ENCODE measurements around the gene HPN.

HPN gene

GRCh38 chr19:35076657-35077056 lies 35.1 kb downstream of the HPN start:
- DNase-seq (ENCODE audit: low read depth), result no peak

GRCh38 chr19:35077411-35078223 lies 36.1 kb downstream of the HPN start:
- no peak for TF ChIP-seq CTCF (conservative IDR thresholded peaks at IDR 0.05; ENCODE audit: control insufficient read depth, insufficient read depth, low read depth, low read length)
- H3K4me3 ChIP-seq (ENCODE audit: control insufficient read depth, low read depth, low read length), result no peak overlapping the region
- no peak for DNase-seq (ENCODE audit: low read depth)

More at GRCh38 chr19:35076657-35077056, 35.1 kb downstream of the HPN start:
- no peak for TF ChIP-seq CTCF (conservative IDR thresholded peaks at IDR 0.05; ENCODE audit: control insufficient read depth, insufficient read depth, low read depth, low read length)
- no peak overlapping the region for H3K4me3 ChIP-seq (ENCODE audit: control insufficient read depth, low read depth, low read length)

- H3K4me3 ChIP-seq (ENCODE audit: control insufficient read depth, low read depth, low read length), result no peak overlapping the region
- no peak for TF ChIP-seq CTCF (conservative IDR thresholded peaks at IDR 0.05; ENCODE audit: control insufficient read depth, insufficient read depth, low read depth, low read length)
- no peak for DNase-seq (ENCODE audit: low read depth)
These were observed 38.3 kb downstream of the HPN start for GRCh38 chr19:35079826-35080225.

GRCh38 chr19:35080613-35081170 lies 39.2 kb downstream of the HPN start:
- TF ChIP-seq CTCF (conservative IDR thresholded peaks at IDR 0.05; ENCODE audit: control insufficient read depth, insufficient read depth, low read depth, low read length), result no peak
- H3K4me3 ChIP-seq (ENCODE audit: control insufficient read depth, low read depth, low read length), result no peak overlapping the region
- DNase-seq (ENCODE audit: low read depth), result no peak

- TF ChIP-seq CTCF (conservative IDR thresholded peaks at IDR 0.05; ENCODE audit: control insufficient read depth, insufficient read depth, low read depth, low read length), result no peak
These were observed 39.7 kb downstream of the HPN start for GRCh38 chr19:35081201-35081600.

GRCh38 chr19:35083691-35084508 lies 42.4 kb downstream of the HPN start:
- H3K4me3 ChIP-seq (ENCODE audit: control insufficient read depth, low read depth, low read length), result no peak overlapping the region
- DNase-seq (ENCODE audit: low read depth), result no peak
- no peak for TF ChIP-seq CTCF (conservative IDR thresholded peaks at IDR 0.05; ENCODE audit: control insufficient read depth, insufficient read depth, low read depth, low read length)

More at GRCh38 chr19:35081201-35081600, 39.7 kb downstream of the HPN start:
- DNase-seq (ENCODE audit: low read depth), result no peak
- H3K4me3 ChIP-seq (ENCODE audit: control insufficient read depth, low read depth, low read length), result no peak overlapping the region
